Measurements from ENCODE around the gene TAT.

The TAT gene

GRCh38 chr16:71524566-71525553 is 52.0 kb downstream of the TAT start:
- no peak overlapping the region for H3K27ac ChIP-seq
- no peak for DNase-seq
- no peak for TF ChIP-seq CTCF (IDR thresholded peaks at IDR 0.05; ENCODE audit: low read depth, low read length, missing control alignments)
- no peak overlapping the region for H3K4me3 ChIP-seq (ENCODE audit: low read depth, low read length)
- in situ Hi-C loops (cut with HindIII; ENCODE audit: low pct_ligation_motif_present, low sequenced_read_pairs): no loop called here
- peaks cover 3% of the 10 kb centered on the region for H3K27me3 ChIP-seq (replicated peaks)
- no peaks in the 10 kb centered on the region for H3K36me3 ChIP-seq (replicated peaks)

- in situ Hi-C loops (cut with HindIII; ENCODE audit: low pct_ligation_motif_present, low sequenced_read_pairs): no loop called here
- Histone ChIP-seq H3K27ac (no peak overlapping the region), H3K27me3 (replicated peaks) (peaks cover 3% of the 10 kb centered on the region), H3K36me3 (replicated peaks) (no peaks in the 10 kb centered on the region), H3K4me3 (ENCODE audit: low read depth, low read length) (no peak overlapping the region)
- TF ChIP-seq CTCF (IDR thresholded peaks at IDR 0.05; ENCODE audit: low read depth, low read length, missing control alignments): no peak
- DNase-seq: no peak
These were observed 56.3 kb downstream of the TAT start for GRCh38 chr16:71520550-71520949.

All from brain microvascular endothelial cell (primary cell).